UCSD-AML1 (cell line): Measurements from ENCODE around the gene DRC3.
A peak's percentile ranks its signal among the peaks of the same experiment; 100 is the strongest.
"Not testable (repeated sequence)": the region's sequence is repeated elsewhere in the genome, so short reads cannot be mapped to it uniquely, and the experiment has no call there.

Experiments used
- DNase-seq: peaks from one replicate; lab custom pipeline; 2025; ENCODE audit not compliant: unreplicated experiment; lab: John Stamatoyannopoulos, UW

DRC3 gene

DNA sequence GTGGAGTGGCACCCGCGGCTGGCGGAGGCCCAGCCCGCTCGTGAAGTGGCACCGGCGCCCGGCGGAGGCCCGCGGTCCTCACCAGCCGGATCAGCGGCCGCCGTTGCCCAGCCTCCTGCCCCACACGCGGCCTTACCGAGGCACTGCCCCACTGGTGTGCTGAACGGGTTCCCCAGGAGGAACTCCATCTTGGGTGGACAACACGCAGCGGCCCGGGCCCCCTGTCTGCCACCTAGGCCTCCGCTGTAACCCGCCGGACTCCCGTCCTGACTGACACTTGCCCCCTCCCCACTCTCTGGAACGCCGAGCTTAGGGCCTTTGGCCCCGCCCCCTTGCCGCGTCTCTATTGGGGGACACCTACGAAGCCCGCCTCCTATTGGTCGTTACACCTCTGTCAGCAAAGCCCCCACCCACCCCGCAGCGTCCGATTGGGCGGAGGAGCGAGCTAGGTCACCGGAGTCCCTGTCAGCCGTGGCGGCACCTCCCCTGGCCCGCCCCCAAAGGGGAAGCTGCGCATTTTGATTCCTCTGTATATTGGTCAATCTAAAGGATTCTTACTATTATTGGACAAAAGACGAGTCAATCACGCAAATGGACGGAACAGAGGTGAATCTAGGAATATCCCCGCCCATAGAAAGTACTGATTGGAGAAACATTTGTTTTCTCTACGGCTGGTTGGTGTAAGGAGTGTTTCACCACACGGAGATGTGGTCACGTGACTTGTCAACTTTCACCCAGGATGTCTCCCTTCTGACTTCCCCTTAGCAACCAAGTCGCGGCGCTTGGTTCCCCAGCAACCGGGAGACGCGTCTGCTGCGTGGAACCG is at the start of gene DRC3, which contains the start of gene TOM1L2:
DRC3 (plus strand) TSS at position 737 of the 826 bp plus-strand sequence. CDS start 4,737 bp downstream, outside the sequence.
TOM1L2 (minus strand) TSS at position 275 of the 826 bp plus-strand sequence; CDS start at position 188, 87 bp downstream.
- DNase-seq, result peak; percentile 100

DNA sequence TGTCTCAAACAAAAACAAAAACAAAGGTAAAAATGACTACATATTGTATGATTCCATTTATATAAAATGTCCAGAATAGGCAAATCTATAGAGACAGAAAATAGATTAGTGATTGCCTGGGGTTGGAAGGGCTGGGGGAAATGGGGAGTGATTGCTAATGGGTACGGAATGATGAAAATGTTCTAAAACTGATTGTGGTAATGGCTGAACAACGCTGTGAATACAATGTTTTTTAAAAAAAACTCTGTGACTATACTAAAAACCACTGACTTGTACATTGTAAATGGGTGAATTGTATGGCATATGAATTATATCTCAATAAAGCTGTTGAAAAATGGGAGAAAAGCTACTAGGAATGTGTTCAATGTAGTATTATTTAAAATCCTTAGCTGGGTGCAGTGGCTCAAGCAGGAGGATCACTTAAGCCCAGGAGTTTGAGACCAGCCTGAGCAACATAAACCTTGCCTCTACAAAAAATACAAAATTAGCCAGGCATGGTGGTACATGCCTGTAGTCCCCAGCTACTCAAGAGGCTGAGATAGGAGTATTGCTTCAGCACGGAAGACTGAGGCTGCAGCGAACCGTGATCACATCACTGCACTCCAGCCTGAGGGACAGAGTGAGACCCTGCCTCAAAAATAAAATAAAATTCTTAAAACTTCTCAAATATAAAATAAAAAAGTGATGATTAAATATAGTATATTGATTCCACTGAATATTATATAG is 48.4 kb upstream of the DRC3 start:
- no peak for DNase-seq

DNA sequence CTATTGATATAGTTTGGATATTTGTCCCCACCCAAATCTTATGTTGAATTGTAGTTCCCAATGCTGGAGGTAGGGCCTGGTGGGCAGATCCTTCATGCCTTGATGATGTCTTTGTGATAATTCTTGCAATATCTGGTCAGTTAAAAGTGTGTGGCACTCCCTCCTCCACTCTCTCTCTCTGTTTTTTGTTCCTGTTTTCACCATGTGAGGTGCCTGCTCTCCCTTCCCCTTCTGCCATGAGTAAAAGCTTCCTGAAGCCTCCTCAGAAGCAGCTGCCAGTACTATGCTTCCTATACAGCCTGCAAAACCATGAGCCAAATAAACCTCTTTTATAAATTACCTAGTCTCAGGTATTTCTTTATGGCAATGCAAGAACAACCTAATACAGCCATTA is 47.8 kb upstream of the DRC3 start:
- DNase-seq, result no peak

DNA sequence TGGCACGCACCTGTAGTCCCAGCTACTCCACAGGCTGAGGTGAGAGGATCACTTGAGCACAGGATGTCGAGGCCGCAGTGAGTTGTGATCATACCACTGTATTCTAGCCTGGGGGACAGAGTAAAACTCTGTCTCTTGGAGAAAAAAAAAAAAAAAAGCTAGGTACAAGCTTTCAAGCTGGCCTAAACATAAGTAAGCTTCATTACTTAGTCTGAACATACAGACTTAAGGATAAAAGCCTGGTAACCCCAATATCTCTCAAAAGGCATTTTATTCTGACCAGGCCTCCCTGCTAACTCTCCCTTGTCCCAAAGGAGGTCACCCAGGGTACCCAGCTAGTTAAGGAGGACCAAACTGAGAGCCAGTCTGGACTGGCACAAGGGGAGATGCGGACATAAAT is 46.6 kb upstream of the DRC3 start:
- no peak for DNase-seq

DNA sequence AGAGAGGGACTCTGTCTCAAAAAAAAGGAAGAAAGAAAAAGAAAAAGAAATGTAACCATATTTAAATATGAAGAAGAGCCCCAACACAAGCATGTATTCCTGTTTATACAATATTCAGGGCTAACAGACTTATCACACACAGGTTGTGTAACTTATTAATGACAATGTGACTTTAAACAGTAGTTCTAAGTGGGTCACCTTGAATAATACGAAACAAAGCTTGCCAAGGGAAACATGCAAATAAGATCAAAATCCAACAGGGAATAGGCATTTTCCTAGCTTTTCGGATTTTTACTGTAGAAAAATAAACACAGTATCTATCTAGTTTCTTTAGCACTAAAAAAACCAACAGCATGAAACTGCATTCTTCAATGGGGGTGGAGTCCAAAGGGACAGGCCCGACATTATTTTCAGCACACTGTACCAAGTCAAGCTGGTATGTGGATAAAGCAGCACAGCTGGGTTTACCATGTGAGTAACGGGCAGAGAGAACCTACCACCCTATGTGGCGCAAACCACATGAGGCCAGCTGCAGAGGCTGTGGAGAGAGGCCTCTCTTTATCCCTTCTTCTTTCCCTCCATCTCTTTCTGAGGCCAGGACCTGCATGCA is 45.7 kb upstream of the DRC3 start:
- no peak for DNase-seq

DNA sequence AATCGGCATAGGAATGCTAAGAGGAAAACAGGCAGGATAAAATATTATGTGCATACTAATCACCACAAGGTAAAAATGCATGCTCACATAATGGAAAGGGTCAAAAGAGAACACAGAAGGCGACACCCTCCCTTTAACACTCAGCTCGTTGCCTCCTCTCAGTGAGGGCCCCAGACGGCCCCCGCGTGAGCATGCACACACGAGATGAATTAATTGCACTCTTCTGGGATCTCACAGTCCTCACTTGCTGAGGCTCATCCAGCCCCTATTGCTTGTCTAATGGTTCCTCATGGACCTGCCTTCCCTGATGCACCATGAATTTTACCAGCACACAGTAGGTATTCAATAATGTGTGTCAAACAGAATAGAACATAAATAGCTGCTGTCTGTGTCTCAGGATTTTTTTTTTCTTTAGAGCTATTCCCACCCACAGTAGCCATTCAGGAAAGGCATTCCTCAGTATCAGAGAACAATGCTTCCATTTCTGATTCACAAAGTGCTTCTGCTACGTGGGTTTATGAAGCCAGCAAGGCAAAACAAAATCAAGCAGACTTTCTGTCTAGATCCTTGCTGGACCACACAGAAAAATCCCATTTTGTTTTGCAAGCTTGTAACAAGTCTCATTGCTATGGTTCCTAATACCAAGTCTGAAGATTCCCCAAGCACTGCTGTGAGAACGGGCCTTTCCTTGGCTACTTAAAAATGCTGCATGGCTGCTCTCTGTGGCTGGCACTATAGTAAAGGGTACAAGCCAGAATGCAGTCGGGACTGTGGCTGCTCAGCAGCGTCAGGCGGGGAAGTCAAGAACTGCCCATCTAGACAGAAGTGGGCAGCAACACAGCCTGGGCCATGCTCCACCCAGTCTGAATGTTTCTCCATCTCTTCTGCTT is 44.0 kb upstream of the DRC3 start:
- DNase-seq, result no peak

DNA sequence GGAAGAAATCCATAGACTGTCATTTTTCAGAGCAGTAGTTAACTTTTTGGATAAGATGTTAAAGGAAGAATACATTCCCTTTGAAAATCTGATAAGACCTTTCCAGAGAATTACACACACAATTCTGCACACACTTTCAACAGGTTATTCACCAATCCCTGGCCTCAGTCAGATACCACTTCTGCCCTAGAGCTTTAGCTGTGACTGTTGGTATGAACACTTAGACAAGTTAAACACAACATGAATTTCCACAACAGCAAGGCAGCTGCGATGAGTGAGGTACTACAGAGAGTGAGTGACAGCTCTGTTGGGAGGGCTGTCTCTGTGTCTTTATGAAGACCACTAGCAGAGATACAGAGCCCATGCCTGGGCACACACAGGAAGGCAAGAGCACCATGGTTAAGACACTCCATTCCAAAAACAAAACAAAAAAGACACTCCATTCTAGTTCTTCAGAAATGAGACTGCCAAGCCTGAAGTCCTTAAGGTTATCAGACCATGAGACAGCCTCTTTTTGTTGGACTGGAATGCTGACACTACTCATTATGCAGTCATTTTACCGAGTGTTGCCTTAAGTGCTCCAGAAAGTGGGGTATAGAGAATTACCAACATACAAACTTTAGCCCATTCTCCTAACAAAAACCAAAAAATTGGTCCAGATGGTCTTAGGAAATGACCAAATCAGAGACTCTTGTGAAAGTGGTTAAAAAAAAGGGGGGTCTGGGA is 42.8 kb upstream of the DRC3 start:
- DNase-seq, result no peak

DNA sequence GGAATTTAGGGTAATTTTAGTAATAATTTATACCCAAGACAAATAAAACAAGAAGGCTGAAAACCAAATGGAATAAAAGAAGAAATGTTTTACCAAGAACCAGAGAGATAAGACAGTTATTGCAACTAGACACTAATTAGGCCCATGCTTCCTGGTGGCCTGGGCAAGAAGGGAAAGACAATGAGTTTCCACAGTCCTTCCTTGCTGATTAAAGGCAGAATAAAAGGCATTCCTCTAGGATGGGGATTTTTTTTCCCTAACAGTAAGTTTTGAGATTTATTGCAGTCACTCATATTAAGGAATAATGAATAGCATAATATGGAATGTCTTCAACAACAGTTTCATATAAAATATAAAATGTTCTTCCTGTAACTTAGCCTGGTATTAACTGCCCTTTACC is 42.0 kb upstream of the DRC3 start:
- DNase-seq, result no peak

DNA sequence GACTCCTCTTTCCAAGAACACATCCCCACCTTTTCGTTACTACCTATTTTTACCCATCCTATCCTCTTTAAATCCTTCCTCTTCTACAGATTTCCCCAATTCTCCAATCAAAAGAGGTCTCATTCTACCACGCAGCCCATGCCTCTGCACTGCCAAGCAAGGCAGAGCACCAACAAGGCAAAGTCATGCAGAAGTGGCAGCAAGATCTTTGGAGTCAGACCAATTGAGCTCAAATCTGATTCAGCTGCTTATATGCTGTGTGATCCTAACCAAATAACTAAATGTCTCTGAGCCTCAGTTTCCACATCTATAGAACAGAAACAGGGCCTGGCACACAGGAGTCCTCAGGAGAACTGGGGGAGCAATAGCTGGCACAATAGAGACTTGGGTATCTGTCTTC is 41.5 kb upstream of the DRC3 start:
- DNase-seq, result no peak

DNA sequence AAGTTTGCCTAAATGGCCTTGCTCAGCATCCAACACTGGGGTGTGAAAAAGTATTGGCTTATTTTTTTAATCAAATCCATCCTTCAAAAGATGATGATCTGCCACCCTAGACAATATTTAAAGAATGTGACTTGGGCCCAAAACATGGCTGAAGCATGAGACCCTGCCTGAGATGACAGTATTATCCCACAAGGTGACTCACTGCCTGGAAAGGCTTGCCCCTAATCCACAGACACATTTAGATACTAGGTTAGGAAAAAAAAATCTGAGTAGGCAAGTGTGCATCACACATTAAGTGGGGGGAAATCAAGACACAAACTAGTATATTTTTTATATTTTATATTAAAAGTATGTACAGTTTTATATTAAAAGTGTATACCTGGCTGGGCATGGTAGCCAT is 38.9 kb upstream of the DRC3 start:
- DNase-seq, result no peak

GRCh38 chr17:17934214-17934613 is 38.4 kb upstream of the DRC3 start:
- DNase-seq, result no peak

GRCh38 chr17:17934806-17935205 is 37.9 kb upstream of the DRC3 start:
- no peak for DNase-seq

- no peak for DNase-seq
These were observed 37.1 kb upstream of the DRC3 start for GRCh38 chr17:17935321-17936271.

- no peak for DNase-seq
These were observed 35.3 kb upstream of the DRC3 start for GRCh38 chr17:17937201-17937853.

DNA sequence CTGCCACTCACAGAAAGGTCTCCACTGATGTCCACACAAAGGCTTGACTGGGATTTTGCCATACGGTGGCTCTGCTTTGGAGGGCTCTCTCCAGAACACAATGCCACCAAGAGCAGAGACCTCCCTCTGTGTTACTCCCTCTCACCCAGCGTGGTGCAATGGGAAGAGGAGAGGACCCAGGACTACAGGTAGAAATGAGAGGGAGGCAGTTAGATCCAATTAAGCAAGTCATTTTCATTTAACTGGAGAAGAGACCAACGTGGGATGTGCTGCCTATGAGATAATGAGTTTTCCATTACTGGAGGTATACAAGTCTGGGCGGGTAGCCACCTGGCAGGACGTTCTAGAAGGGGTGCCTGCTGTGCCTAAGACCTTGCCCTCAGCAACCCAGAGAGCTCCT is 34.7 kb upstream of the DRC3 start:
- DNase-seq, result no peak

DNA sequence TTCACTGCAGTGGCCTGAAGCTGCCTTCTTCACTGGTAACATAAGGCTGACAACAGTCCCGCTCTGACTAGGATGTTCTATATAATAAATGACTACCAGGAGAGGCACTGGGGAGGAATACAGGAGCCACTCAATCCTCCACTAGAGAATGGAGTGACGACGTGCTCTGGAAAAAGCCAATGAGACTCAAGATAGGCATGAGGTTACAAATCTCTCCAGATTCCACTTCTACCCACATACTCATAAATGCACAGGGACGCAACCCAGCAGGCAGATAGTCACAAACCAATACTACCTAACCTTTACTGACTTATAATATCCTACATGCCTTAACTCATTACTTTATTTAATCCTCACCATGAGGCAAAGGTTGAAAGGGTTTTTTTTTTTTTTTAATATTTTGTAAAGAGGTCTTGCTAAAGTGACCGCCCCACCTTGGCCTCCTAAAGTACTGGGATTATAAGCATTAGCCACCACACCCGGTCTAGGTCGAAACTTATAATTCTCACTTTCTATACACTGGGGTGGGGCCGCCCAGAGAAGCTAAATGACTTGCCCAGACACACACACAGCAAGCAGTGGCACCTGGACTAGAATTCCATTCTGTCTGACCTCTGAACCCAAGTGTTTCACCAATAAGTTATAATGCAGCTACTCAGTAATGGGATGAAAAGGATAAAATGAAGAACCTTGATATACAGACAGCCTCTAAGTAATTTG is 34.1 kb upstream of the DRC3 start:
- no peak for DNase-seq

- DNase-seq, result not testable (repeated sequence)
These were observed 32.7 kb upstream of the DRC3 start for GRCh38 chr17:17939941-17940340.

DNA sequence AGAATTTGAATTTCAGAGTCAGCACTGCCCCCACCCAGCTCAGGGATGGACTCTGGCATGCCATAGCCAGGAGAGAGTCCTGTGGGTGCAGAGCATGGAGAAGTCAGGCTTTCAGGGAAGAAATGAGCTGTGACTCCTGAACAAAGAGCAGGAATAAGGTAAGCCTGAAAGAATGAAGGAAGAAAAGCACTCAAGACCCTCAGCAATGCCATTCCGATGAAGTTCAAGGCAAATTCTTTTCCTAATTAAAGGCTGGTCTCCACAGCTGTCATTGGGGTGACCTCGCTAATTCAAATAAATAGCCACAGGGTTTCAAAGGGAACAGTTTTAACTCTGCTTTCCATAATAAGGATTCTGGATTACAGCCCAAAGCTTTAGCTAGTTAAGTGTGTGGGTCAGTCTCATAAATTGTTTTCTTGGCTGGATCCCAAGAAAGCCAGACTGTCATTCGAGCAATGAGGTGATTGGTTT is 32.2 kb upstream of the DRC3 start:
- no peak for DNase-seq
